ENCODE measurements around the gene CAPN12. TPM values are rescaled to one million over a fixed set of nuclear protein-coding genes. Genes with fewer than 3 reads are reported as not detected.

Gene CAPN12
- polyA plus RNA-seq, 1 experiment = 0.75 TPM

DNA sequence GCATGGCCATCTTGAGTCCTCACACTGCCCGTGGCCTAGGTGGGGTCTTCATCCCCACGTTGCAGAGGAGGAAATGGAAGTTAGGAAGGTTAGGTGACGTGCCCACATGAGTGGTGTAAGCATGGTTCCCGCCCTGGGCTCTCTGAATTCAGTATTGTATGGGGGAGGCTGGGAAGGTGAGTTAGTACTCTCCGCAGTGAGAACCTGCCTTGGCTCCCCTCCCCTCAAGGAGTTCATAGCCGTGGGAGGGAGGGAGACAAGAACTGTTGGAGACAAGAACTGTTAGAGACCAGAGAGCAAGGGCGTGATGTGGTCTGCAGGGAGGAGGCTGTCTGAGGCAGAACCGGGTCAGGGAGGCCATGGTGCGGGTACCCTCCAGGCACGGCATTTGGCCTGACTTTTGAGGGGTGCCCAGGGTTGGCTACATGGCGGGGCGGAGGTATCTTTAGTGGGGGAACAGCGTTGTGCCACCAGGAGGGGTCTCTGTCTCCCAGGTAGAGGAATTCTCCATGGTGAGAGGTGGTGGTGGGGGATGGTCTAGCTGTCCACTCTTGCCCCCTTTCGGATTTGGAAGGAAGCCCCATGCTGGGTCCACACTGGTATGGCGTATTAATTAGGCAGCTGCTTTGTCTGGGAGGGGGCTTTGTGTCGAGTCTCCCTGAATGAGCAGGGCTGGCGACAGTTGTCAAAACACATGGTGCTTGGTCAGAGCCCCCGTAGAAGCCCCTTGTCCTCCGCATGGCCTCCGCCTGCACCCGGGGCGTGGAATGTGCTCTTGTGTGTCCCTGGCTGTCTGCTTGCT is 45.8 kb downstream of the CAPN12 start:
- H3K27me3 ChIP-seq (ENCODE audit: control insufficient read depth, insufficient read depth, low read length) = no peaks in the 10 kb centered on the region
- POLR2A ChIA-PET = no interaction called here
- no peak overlapping the region for H3K4me3 ChIP-seq (ENCODE audit: low read depth, low read length)
- CTCF ChIA-PET = no interaction called here
- peaks cover 31% of the 10 kb centered on the region for H3K36me3 ChIP-seq (ENCODE audit: control insufficient read depth, insufficient read depth, low read length)
- TF ChIP-seq, protein P1, sequence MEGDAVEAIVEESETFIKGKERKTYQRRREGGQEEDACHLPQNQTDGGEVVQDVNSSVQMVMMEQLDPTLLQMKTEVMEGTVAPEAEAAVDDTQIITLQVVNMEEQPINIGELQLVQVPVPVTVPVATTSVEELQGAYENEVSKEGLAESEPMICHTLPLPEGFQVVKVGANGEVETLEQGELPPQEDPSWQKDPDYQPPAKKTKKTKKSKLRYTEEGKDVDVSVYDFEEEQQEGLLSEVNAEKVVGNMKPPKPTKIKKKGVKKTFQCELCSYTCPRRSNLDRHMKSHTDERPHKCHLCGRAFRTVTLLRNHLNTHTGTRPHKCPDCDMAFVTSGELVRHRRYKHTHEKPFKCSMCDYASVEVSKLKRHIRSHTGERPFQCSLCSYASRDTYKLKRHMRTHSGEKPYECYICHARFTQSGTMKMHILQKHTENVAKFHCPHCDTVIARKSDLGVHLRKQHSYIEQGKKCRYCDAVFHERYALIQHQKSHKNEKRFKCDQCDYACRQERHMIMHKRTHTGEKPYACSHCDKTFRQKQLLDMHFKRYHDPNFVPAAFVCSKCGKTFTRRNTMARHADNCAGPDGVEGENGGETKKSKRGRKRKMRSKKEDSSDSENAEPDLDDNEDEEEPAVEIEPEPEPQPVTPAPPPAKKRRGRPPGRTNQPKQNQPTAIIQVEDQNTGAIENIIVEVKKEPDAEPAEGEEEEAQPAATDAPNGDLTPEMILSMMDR (IDR thresholded peaks at IDR 0.05; ENCODE audit: insufficient read depth, low read depth, low read length) = no peak
- no peak for DNase-seq (ENCODE audit: low read depth)

DNA sequence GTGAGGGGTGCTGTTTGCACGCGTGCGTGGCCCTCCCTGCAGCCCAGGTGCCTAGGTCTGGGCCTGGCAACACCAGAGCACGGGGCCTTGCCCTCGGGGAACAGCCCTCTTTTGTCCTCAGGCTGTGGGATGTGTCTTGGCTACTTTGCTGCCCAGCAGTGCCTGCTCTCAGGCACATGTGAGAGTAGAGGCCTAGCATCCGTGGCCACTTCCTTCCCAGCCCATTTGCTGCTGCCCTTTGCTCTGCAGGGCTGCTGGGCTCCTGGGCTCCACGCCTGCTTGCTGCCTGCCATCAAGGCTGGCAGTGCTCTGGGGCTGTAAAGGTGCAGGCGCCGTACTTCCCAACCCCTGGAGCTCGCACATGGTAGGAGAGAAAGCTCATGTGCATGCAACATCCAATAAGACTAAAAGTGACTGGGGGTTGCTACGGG is 46.6 kb downstream of the CAPN12 start:
- POLR2A ChIA-PET = no interaction called here
- TF ChIP-seq, protein P1 (IDR thresholded peaks at IDR 0.05; ENCODE audit: insufficient read depth, low read depth, low read length) = no peak

DNA sequence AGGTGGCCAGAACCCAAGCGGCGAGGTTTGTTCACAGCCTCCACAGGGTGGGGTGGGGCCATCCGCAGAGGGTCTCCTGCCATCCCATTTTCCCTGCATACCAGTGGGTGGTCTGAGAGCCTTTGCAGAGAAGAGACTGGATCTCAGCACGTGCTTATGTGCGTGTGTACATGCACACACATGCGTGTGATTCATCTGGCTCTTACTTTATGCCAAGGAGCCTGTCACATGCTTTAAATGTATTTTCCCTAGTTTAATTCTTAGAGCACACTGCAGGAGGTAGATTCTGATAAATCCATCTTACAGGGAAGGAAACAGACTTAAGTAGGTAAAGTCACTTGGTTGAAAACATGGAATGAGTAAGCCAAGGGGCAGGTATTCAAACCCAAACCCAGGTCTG is 47.1 kb downstream of the CAPN12 start:
- ChIA-PET POLR2A (no interaction called here), CTCF (no interaction called here)
- H3K4me3 ChIP-seq (ENCODE audit: low read depth, low read length) = no peak overlapping the region
- peaks cover 26% of the 10 kb centered on the region for H3K36me3 ChIP-seq (ENCODE audit: control insufficient read depth, insufficient read depth, low read length)
- H3K27me3 ChIP-seq (ENCODE audit: control insufficient read depth, insufficient read depth, low read length) = no peaks in the 10 kb centered on the region
- TF ChIP-seq, protein P1 (IDR thresholded peaks at IDR 0.05; ENCODE audit: insufficient read depth, low read depth, low read length) = no peak
- no peak for DNase-seq (ENCODE audit: low read depth)

More for the DNA sequence above, 46.6 kb downstream of the CAPN12 start:
- H3K4me3 ChIP-seq (ENCODE audit: low read depth, low read length) = no peak overlapping the region
- CTCF ChIA-PET = no interaction called here
- H3K36me3 ChIP-seq (ENCODE audit: control insufficient read depth, insufficient read depth, low read length) = peaks cover 29% of the 10 kb centered on the region
- no peak for DNase-seq (ENCODE audit: low read depth)
- H3K27me3 ChIP-seq (ENCODE audit: control insufficient read depth, insufficient read depth, low read length) = no peaks in the 10 kb centered on the region

DNA sequence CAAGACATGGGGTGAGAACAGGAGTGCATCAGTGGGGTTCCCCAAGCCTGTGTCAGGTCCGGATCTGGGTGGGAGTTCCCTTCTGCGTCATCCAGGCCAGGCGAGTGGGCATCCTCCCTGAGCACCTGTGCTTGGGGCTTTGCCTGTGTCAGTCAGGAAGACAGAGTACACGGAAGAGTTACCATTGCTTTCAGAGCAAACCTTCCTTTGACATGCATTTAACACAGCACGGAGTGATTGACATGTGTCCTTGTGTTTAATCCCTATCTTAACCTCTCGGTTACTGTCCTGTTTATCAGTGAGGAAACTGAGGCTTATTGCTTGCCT is 47.6 kb downstream of the CAPN12 start:
- CTCF ChIA-PET = interaction anchor here (1.4 kb wide), 1 partner anchor 15 kb away, joined by 3 read pairs; no protein-coding TSS in a partner anchor
- H3K27me3 ChIP-seq (ENCODE audit: control insufficient read depth, insufficient read depth, low read length) = no peaks in the 10 kb centered on the region
- POLR2A ChIA-PET = no interaction called here
- peaks cover 23% of the 10 kb centered on the region for H3K36me3 ChIP-seq (ENCODE audit: control insufficient read depth, insufficient read depth, low read length)
- TF ChIP-seq, protein P1 (IDR thresholded peaks at IDR 0.05; ENCODE audit: insufficient read depth, low read depth, low read length) = no peak
- no peak for DNase-seq (ENCODE audit: low read depth)
- no peak overlapping the region for H3K4me3 ChIP-seq (ENCODE audit: low read depth, low read length)

DNA sequence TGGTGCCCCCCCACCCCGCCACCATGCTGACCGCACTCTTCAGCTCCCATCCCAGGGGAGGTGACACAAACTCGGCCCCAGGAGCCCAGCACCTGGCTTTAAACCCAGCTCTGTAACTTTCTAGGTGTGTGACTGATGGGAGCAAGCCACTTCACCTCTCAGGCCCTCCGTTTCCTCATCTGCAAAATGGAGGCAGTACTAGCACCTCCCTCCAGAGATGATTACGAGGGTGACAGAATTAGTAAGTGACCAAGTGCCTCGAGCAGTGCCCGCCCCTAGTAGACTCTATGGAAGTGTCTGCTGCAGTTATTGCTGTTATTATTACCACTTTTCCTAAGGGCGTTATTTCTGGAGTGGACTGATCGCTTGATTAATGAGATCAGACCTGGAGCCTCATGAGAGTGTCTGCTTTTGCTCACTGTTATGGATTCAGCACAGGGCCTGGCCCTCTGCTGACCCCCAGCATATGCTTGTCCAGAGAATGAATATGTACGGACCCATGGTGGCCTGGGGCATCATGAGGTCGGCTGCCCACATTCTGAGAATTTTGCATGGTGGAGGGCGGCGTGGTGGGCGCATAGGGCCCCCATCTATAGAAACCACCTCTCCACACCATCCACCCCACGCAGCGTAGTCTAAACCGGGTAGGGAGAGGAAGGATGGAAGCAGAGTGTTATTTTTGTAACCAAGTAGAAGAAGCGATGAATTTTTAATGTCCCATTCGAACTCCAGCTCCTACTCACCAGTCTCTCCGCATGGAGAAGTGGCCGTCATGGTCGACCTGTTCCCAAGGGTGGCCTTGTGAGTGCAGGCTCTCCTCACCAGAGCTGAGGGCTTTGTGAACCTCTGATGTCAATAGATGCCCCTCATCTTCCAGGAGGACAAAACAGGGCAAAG is 48.2 kb downstream of the CAPN12 start:
- ChIA-PET CTCF (interaction anchor here (1.3 to 1.4 kb wide), 2 partner anchors 16 to 62 kb away, joined by 3 to 5 read pairs; no protein-coding TSS in a partner anchor), POLR2A (no interaction called here)
- Histone ChIP-seq H3K4me3 (ENCODE audit: low read depth, low read length) (no peak overlapping the region), H3K27me3 (ENCODE audit: control insufficient read depth, insufficient read depth, low read length) (no peaks in the 10 kb centered on the region), H3K36me3 (ENCODE audit: control insufficient read depth, insufficient read depth, low read length) (peaks cover 20% of the 10 kb centered on the region)
- TF ChIP-seq, protein P1 (IDR thresholded peaks at IDR 0.05; ENCODE audit: insufficient read depth, low read depth, low read length) = no peak
- no peak for DNase-seq (ENCODE audit: low read depth)
